HepG2 (cell line): ENCODE data around the gene LDLRAD4. TPM values are rescaled to one million over a fixed set of nuclear protein-coding genes. Genes with fewer than 3 reads are reported as not detected.

ENCODE experiments used
- ATAC-seq: fragments of 200-7000 bp; cut with Tn5 transposase; 3 replicates; pipeline ENCODE4 v1.9.1; 2020; ENCODE audit warnings: mild to moderate bottlenecking, moderate library complexity
- BruUV-seq: library from RNA; stranded (reverse); fragments of 400-500 nt; replicated peaks from 2 replicates; lab custom pipeline; 2021; lab: Mats Ljungman, UMichigan
- CTCF ChIA-PET: fragments of 300-600 bp; formaldehyde crosslinking; extraction: SDS; loops from one replicate; lab custom pipeline; 2021; ENCODE audit warnings: low total read pairs, inconsistent platforms, low intra/inter-chr PET ratio; lab: Yijun Ruan, JAX
- POLR2A ChIA-PET: fragments of 350-600 bp; sonication (Branson Sonifier 250); formaldehyde crosslinking; loops from one replicate; lab custom pipeline; 2020; ENCODE audit warnings: antibody characterized with exemption, inconsistent platforms; lab: Yijun Ruan, JAX
- DNase-seq: peaks from one replicate; pipeline ENCODE4 v3.0.0-alpha.2; 2015; ENCODE audit warnings: low spot score
- FAIRE-seq: peaks from 3 replicates; lab custom pipeline; 2011; peaks lifted over from hg19 to GRCh38; lab: Jason Lieb, UNC
- H2AFZ ChIP-seq: one replicate; pipeline ENCODE4 v1.6.1; 2011; ENCODE audit warnings: low read length, inconsistent platforms
- H3K27ac ChIP-seq: fragments of 300-600 bp; 3 replicates; pipeline ENCODE4 v1.8.0; 2011; ENCODE audit warnings: mixed run types, mild to moderate bottlenecking, mixed read lengths, low read length, inconsistent platforms; ENCODE audit not compliant: insufficient read depth; ENCODE audit errors: extremely low read length
- H3K27me3 ChIP-seq, 2 experiments: fragments of 200-600 bp in 1 of 2; 2 replicates in 1 of 2; 3 replicates in 1 of 2; pipeline versions ENCODE4 v1.6.0 to v1.8.0; 2011; ENCODE audit warnings: low read length in 2 of 2, mild to moderate bottlenecking in 2 of 2, moderate library complexity in 2 of 2, inconsistent platforms in 1 of 2; ENCODE audit not compliant: insufficient read depth in 2 of 2, control insufficient read depth in 1 of 2
- H3K36me3 ChIP-seq, 2 experiments: fragments of 200-600 bp in 1 of 2; replicated peaks in 1 of 2; 2 replicates in 1 of 2; 3 replicates in 1 of 2; pipeline versions ENCODE4 v1.5.1 to v1.8.0; 2011; ENCODE audit warnings: low read length in 2 of 2, inconsistent platforms in 1 of 2; ENCODE audit not compliant: insufficient read depth in 2 of 2, control insufficient read depth in 1 of 2
- H3K4me1 ChIP-seq: 2 replicates; pipeline ENCODE4 v1.5.1; 2012; ENCODE audit warnings: low read length, inconsistent platforms; ENCODE audit not compliant: insufficient read depth
- H3K4me2 ChIP-seq: 2 replicates; pipeline ENCODE4 v1.6.0; 2011; ENCODE audit warnings: low read depth, low read length, inconsistent platforms
- H3K4me3 ChIP-seq, 3 experiments: fragments of 200-600 bp in 1 of 3; sonication (generic), shearing (Covaris generic) in 1 of 3; replicated peaks in 1 of 3; 2 replicates each; pipeline ENCODE4 v1.5.1; 2011 to 2016; ENCODE audit warnings: low read length in 3 of 3, inconsistent platforms in 2 of 3, low read depth in 2 of 3, mild to moderate bottlenecking in 2 of 3, control low read depth in 1 of 3, mixed read lengths in 1 of 3; ENCODE audit not compliant: insufficient read depth in 1 of 3
- H3K79me2 ChIP-seq: one replicate; pipeline ENCODE4 v1.6.1; 2011; ENCODE audit warnings: low read length, inconsistent platforms; ENCODE audit not compliant: insufficient read depth
- H3K9ac ChIP-seq: 2 replicates; pipeline ENCODE4 v1.6.0; 2011; ENCODE audit warnings: mild to moderate bottlenecking, low read depth, low read length, inconsistent platforms; ENCODE audit not compliant: insufficient read depth
- H3K9me3 ChIP-seq: 2 replicates; pipeline ENCODE4 v1.5.1; 2012; ENCODE audit warnings: mild to moderate bottlenecking, low read length
- H4K20me1 ChIP-seq: 2 replicates; pipeline ENCODE4 v1.6.0; 2011; ENCODE audit warnings: inconsistent platforms, mild to moderate bottlenecking, low read length, moderate library complexity; ENCODE audit not compliant: insufficient read depth
- CBX1 ChIP-seq: IDR thresholded peaks from one replicate; pipeline ENCODE4 v1.6.1; 2016; ENCODE audit warnings: antibody characterized with exemption, low read depth
- HOXA3 ChIP-seq: sonication (generic); formaldehyde crosslinking; IDR thresholded peaks from 2 replicates; pipeline ENCODE4 v1.5.0; 2020; ENCODE audit warnings: missing genetic modification reagents
- PPARG ChIP-seq: conservative IDR thresholded peaks from 2 replicates; pipeline ENCODE4 v1.6.1; 2016; ENCODE audit warnings: missing biosample characterization, missing genetic modification reagents
- WIZ ChIP-seq: sonication (generic); formaldehyde crosslinking; IDR thresholded peaks from 2 replicates; pipeline ENCODE4 v1.5.1; 2020; ENCODE audit warnings: mild to moderate bottlenecking, missing genetic modification reagents
- XRCC5 ChIP-seq: fragments of 200-400 bp; formaldehyde crosslinking; optimal IDR thresholded peaks from 2 replicates; pipeline ENCODE3; 2017; ENCODE audit warnings: mild to moderate bottlenecking, low read length
- ZNF383 ChIP-seq: sonication (generic); formaldehyde crosslinking; IDR thresholded peaks from 2 replicates; pipeline ENCODE4 v1.4.0; 2020; ENCODE audit warnings: missing genetic modification reagents, mild to moderate bottlenecking, borderline replicate concordance
- ZNF605 ChIP-seq: sonication (generic); formaldehyde crosslinking; IDR thresholded peaks from 2 replicates; pipeline ENCODE4 v1.8.0; 2022; ENCODE audit warnings: mild to moderate bottlenecking, missing genetic modification reagents
- ZNF710 ChIP-seq: sonication (generic); formaldehyde crosslinking; IDR thresholded peaks from 2 replicates; pipeline ENCODE4 v1.5.0; 2020; ENCODE audit warnings: mild to moderate bottlenecking, missing genetic modification reagents, borderline replicate concordance
- WGBS: methylation state at CpG from one replicate; pipeline ENCODE4 v1.1.6; 2017; ENCODE audit warnings: low lambda C conversion rate; 5-methylcytosine and 5-hydroxymethylcytosine counted together
- in situ Hi-C: cut with HindIII; loops from 2 replicates; pipeline ENCODE4 v1.10.0; 2017; ENCODE audit warnings: low pct_unique_long_range_greater_than_20kb; ENCODE audit not compliant: extremely low pct_ligation_motif_present
- intact Hi-C: fragments of 100-400 bp; cut with micrococcal nuclease; formaldehyde crosslinking; loops from one replicate; pipeline ENCODE4 v1.10.0; 2022; ENCODE audit not compliant: unreplicated experiment
- polyA plus RNA-seq, 8 experiments: library from polyadenylated mRNA; depleted of rRNA in 3 of 8; stranded (reverse) in 7 of 8; unstranded in 1 of 8; fragments of >200 nt; fragmentation: Illumina TruSeq in 4 of 8; extraction: Trizol in 4 of 8; gene quantifications; 2 replicates each; pipeline versions ENCODE4 v1.2.1 to v1.2.3, GENCODE V29; 2011 to 2016; ENCODE audit warnings: low read depth in 4 of 8, missing spikeins in 1 of 8, mixed read lengths in 1 of 8; ENCODE audit not compliant: insufficient read depth in 1 of 8
- total RNA-seq, 5 experiments: library from RNA; depleted of rRNA; stranded (reverse); fragments of >200 nt; fragmentation: Illumina TruSeq; extraction: Trizol; gene quantifications; 2 replicates each; pipeline ENCODE4 v1.2.3, GENCODE V29; 2016; ENCODE audit warnings: low read depth in 1 of 5

LDLRAD4 gene
- total and polyA plus RNA-seq, 2 of the 13 experiments (the other 11 are each of a cell fraction or from before 2014, with no cell fraction given), result 13.6 to 20.9 TPM

GRCh38 chr18:13278062-13278630, 59.6 kb downstream of the LDLRAD4 start (continued):
- no peak for TF ChIP-seq ZNF383 (CRISPR knock-in tag)
- TF ChIP-seq CBX1, result no peak
- no peak for TF ChIP-seq ZNF710 (CRISPR knock-in tag)
- TF ChIP-seq XRCC5, result no peak
- no peak for TF ChIP-seq WIZ (CRISPR knock-in tag)
- TF ChIP-seq PPARG (CRISPR knock-in tag), result no peak
- TF ChIP-seq ZNF605 (CRISPR knock-in tag), result no peak

- FAIRE-seq (no peak), ATAC-seq (no peak)
- H3K4me2 ChIP-seq, result no peak overlapping the region
These were observed 60.9 kb downstream of the LDLRAD4 start for GRCh38 chr18:13279181-13280069.

More at GRCh38 chr18:13279181-13280069, 60.9 kb downstream of the LDLRAD4 start:
- no peak for TF ChIP-seq HOXA3
- TF ChIP-seq, all 625 proteins: peak for 0
- 95% methylated on average over 20 of the region's 22 CpGs for WGBS
- H3K9ac ChIP-seq, result no peak overlapping the region
- no peaks in the 10 kb centered on the region for H4K20me1 ChIP-seq
- H3K36me3 ChIP-seq, result 0 out of 5 replicates have a peak, but pooled peaks cover 0 to 6% of the 10 kb centered on the region in 2 experiments
- CTCF ChIA-PET, result no interaction called here
- intact Hi-C loops (no loop called here), in situ Hi-C loops (no loop called here)
- DNase-seq, result no peak
- no peak overlapping the region for H3K27ac ChIP-seq
- H2AFZ ChIP-seq, result no peak overlapping the region
- no peak overlapping the region for H3K4me3 ChIP-seq
- H3K27me3 ChIP-seq, result no peaks in the 10 kb centered on the region
- POLR2A ChIA-PET, result no interaction called here
- H3K79me2 ChIP-seq, result no peaks in the 10 kb centered on the region
- H3K4me1 ChIP-seq, result peaks cover 10% of the 10 kb centered on the region
- BruUV-seq, result no TSS peak
- no peaks in the 10 kb centered on the region for H3K9me3 ChIP-seq
